DMS114 treated with DMSO at 0.1 percent for 48 hours (cell line): ENCODE measurements around the gene EVA1A.

ENCODE experiments used
- DNase-seq: peaks from one replicate; lab custom pipeline; 2025; ENCODE audit not compliant: unreplicated experiment; lab: John Stamatoyannopoulos, UW

EVA1A gene

GRCh38 chr2:75545922-75546321 lies 14.8 kb downstream of the EVA1A start:
- DNase-seq = no peak

DNA sequence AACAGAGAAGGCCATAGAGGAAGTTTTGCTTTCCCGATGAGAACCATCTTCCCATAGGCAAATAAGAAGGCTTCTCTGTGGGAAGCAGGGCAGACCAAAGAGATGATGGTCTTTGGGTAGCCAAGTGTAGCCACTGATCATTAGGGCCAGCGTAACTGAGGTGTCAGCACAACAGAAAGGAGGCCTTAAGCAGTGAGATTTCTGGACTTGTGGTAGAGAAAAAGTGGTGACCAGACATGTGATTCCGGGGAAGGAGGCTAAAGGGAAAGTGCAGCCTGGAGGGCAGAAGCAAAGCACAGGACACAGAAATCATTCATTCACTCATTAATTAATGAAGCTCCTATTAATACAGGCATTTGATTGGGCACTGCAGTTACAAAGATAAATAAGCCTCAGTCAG lies 15.4 kb downstream of the EVA1A start:
- DNase-seq = no peak

- no peak for DNase-seq
Observed at GRCh38 chr2:75543446-75543845, 17.3 kb downstream of the EVA1A start.

DNA sequence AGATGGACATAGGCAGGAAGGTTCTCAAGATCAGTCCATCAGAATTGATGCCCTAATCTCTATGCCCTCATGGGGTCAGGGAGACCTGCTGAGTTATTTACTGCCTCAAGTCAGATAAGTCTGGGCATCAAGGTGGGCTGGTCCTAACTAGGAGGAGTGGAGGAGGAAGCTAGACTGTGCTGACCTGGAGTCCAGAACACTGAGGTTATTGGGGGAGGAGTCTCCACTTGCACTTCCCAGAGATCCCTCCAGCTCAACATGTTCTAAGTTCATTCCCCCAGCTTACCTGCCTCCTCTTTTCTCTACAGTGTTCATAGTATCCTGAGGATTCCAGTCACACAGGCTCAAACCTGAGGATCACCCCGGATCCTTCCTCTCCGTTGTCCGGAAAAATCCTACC lies 19.3 kb downstream of the EVA1A start:
- DNase-seq = no peak

DNA sequence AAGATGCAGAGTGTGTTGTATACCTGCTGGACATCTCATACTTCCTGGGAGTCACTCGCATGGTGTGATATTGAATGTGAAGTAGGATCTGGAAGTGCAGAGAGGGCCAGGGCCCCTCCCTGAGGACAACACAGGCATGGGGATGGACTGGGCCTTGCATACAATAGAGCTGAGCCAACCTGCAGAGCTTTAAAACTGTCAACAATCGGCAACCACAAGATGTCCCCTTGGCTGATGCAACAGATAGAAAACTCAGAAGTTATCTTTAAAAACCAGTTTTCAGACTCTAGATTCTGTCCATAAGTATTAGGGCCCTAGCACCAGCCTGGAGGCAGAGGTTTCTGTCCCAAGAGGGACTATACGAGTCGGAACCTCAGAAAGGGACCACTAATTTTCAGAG lies 19.7 kb downstream of the EVA1A start:
- no peak for DNase-seq

- DNase-seq = no peak
Observed at GRCh38 chr2:75539955-75540716, 20.6 kb downstream of the EVA1A start.

GRCh38 chr2:75538521-75539490 lies 21.9 kb downstream of the EVA1A start:
- no peak for DNase-seq

DNA sequence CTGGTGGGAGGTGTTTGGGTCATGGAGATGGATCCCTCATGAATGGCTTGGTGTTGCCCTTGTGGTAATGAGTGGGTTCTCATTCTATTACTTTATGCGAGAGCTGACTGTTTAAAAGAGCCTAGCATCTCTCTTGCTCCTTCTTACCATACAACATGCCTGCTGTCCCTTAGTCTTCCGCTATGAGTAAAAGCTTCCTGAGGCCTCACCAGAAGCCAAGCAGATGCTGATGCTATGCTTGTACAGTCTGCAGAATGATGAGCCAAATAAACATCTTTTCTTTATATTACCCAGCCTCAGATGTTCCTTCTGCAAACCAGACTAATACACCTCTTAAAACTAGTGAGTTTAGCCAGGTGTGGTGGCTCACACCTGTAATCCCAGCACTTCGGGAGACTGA lies 23.1 kb downstream of the EVA1A start:
- DNase-seq = no peak

DNA sequence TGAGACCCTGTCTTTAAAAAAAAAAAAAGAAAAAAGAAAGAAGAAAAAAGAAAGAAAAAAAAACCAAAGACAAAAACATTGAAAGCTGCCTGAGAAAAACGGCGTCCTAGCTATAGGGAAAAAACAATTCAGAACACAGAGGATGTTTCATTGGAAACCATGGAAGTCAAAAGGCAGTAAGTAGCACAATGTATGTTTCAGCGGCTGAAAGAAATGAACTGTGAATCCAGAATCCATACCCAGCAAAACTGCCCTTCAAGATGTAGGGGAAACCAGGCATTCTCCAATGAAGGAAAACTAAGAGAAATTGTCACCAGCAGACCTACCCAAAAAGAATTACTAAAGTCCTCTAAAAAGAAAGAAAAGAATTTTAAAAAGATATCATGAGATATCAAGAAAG lies 27.6 kb downstream of the EVA1A start:
- DNase-seq = no peak

GRCh38 chr2:75532488-75532887 lies 28.3 kb downstream of the EVA1A start:
- DNase-seq = no peak

GRCh38 chr2:75528221-75528977 lies 32.3 kb downstream of the EVA1A start:
- DNase-seq = no peak

- DNase-seq = no peak
Observed at GRCh38 chr2:75527676-75528075, 33.1 kb downstream of the EVA1A start.

DNA sequence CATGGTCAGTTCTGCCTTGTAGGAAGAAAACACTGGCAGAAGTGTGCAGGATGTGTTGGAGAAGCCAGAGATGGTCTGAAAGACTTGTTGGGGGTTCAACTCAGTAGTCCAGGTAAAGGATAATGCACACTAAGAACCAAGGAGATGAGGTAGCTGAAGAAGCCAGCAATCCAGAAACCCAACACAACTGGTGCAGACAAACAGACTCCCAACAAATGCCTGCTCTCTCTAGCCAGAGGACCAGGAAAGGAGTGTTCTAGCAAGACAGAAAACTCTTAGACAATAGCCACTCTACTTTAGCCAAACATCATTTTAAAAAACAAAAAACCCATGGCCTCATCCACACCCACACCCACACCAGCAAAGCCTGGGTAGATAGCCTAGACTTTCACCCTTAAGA lies 33.9 kb downstream of the EVA1A start:
- DNase-seq = no peak

DNA sequence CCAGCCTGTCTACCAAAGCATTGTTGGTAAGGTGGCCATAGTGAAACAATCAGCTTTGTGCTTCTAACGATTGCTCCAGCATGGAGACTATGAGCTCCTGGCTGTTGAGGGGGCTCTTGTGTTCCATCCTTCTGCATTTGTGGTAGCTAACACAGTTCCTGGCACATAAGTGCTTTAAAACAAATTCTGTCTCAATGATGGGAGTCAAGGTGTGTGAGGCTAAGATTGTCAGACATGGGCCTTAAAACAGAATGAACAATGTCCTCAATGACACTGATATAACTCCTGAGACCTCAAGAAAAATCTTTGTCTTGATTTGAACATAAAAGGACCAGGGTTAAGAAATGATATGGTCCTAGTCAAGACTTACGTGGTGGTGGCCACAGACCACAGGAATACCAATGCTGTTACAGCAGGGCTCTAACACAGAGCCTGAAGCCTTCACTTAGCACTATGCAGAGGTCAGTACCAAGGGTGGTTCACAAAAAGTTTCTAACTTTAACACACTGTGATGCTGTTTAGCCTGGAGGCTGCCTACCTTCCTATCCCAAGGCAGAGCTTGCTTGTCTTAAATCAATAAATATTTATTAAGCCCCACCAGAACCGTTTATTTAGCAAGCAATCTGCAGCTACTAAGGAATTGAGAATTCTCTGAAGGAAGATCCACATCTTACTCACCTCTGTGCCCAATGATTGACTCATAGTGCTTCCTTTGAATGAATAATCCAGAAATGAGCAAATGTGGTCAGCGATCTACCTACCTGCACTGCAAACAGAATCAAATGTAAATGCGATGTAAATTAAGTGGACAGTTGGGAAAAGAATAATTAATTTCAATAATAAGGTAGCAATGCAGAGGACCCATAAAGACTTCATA lies 35.1 kb downstream of the EVA1A start:
- no peak for DNase-seq

GRCh38 chr2:75524276-75524911 lies 36.3 kb downstream of the EVA1A start:
- no peak for DNase-seq

GRCh38 chr2:75523313-75524275 lies 37.1 kb downstream of the EVA1A start:
- no peak for DNase-seq

DNA sequence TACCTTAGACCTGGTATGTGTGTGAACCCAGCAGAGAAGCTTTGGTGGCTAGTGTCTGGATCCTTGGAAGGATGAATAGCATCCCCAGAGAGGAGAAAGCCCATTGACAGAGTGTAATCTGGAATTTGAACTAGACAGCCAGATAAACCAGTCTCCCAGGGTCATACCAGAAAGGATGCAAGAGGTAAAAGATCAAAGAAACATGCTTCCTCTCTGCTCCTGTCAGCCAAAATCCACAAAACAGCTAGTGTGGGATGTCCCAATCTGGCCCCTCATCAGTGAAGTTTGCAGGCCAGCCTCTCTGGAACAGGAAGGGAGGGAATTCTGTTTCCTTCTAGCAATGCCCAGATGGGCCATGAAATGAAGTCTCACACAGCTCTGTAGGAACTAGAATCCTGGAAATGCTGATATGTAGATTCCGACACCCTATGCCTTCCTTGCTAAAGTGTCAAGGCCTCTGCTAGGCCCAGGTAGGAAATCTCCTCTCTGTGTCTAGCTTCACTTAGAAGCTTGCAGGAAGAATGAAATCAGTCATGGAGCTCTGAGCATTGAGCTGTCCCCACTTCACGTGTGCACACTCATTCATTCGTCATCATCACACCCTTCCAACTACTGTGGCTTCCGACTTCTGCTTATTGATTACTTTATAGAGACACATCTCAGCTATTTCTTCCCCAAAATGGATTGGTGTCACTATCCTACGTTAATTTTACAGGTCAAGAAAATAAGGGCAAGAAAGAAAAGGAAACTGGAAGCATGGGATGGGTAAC lies 38.0 kb downstream of the EVA1A start:
- DNase-seq = no peak

DNA sequence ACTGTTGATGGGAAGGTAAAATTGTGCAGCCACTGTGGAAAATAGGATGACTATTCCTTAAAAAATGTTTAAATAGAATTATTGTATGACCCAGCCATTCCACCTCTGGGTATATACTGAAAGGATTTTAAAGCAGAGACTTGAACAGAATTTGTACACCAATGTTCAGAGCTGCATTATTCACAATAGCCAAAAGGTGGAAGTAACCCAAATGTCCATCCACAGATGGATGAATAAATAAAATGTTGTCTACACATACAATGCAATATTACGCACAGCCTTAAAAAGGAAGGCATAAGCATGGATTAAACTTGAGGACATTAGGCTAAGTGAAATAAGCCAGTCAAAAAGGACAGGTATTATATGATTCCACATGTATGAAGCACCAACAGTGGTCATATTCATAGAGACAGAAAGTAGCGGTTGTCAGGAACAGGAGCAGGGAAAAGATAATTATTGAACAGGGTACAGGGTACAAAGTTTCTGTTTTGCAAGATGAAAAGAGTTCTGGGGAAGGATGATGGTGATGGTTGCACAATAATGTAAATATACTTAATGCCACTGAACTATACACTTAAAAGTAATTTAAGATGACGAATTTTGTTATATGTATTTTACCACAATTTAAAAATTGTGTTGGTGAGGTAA lies 39.4 kb downstream of the EVA1A start:
- DNase-seq = no peak
